Tracheal epithelial cell (primary cell): ENCODE results near the gene FOXO4. TPM values are rescaled to one million over a fixed set of nuclear protein-coding genes. Genes with fewer than 3 reads are reported as not detected.

Experiments
- total RNA-seq: library from RNA; depleted of rRNA; stranded (reverse); fragments of >200 nt; gene quantifications from 2 replicates; pipeline ENCODE4 v1.2.1, GENCODE V29; 2014

FOXO4 gene
- total RNA-seq: 3.6 and 4.9 TPM in 2 replicates

GRCh38 chrX:71095555-71095980 lies at the start of gene FOXO4:
FOXO4 (plus strand) TSS chrX:71095851; CDS start chrX:71096529, 678 bp downstream.

GRCh38 chrX:71068044-71068918 lies 27.4 kb upstream of the FOXO4 start, which contains the start of gene SNX12:
SNX12 (minus strand) TSS chrX:71068334; CDS start chrX:71068306, 28 bp downstream.

GRCh38 chrX:71106427-71106826 lies 10.8 kb downstream of the FOXO4 start, which contains the start of gene CXorf65:
CXorf65 (minus strand) TSS chrX:71106740; CDS start chrX:71106556, 184 bp downstream.

GRCh38 chrX:71111141-71111843 lies 15.6 kb downstream of the FOXO4 start, which contains the start of gene IL2RG:
IL2RG (minus strand) TSS chrX:71111577; CDS start chrX:71111539, 38 bp downstream.

GRCh38 chrX:71118032-71118984 lies 22.7 kb downstream of the FOXO4 start, which contains the start of gene MED12:
MED12 (plus strand) TSS chrX:71118596; CDS start chrX:71118755, 159 bp downstream.

GRCh38 chrX:71144651-71145050 lies 49.0 kb downstream of the FOXO4 start, which contains the start of gene NLGN3:
NLGN3 (plus strand) TSS chrX:71144841; CDS start chrX:71147750, 2,909 bp downstream.

Other genes with a start within 250 kb of the FOXO4 start
- not detected in 2 replicates for gene TEX11, start 187.1 kb upstream of the FOXO4 start, total RNA-seq
- not detected in 2 replicates for gene SLC7A3, start 164.8 kb upstream of the FOXO4 start, total RNA-seq
- gene SNX12, start 27.5 kb upstream of the FOXO4 start, total RNA-seq: 57.6 and 71.6 TPM in 2 replicates
- not detected in 2 replicates for gene CXorf65, start 10.9 kb downstream of the FOXO4 start, total RNA-seq
- gene IL2RG, start 15.7 kb downstream of the FOXO4 start, total RNA-seq: not detected in 2 replicates
- gene MED12, start 22.7 kb downstream of the FOXO4 start, total RNA-seq: 8.7 and 20.7 TPM in 2 replicates
- gene NLGN3, start 49.0 kb downstream of the FOXO4 start, total RNA-seq: not detected in 2 replicates
- not detected in 2 replicates for gene GJB1, start 127.4 kb downstream of the FOXO4 start, total RNA-seq
- gene ZMYM3, start 158.3 kb downstream of the FOXO4 start, total RNA-seq: 7.5 and 9.2 TPM in 2 replicates
- 273 and 280 TPM in 2 replicates for gene NONO, start 187.8 kb downstream of the FOXO4 start, total RNA-seq
- gene ITGB1BP2, start 205.9 kb downstream of the FOXO4 start, total RNA-seq: 0.24 and 1.1 TPM in 2 replicates